ENCODE results near the gene DRP2. TPM values are rescaled to one million over a fixed set of nuclear protein-coding genes. Genes with fewer than 3 reads are reported as not detected.

Gene DRP2
- total RNA-seq, 1 experiment from 2014 or later: 0.40 TPM

GRCh38 chrX:101206471-101206870 is 13.1 kb upstream of the DRP2 start:
- no peaks in the 10 kb centered on the region for H3K36me3 Mint-ChIP-seq (ENCODE audit: insufficient read depth, unreplicated experiment)
- DNase-seq (ENCODE audit: unreplicated experiment): peak; percentile 49
- H3K9me3 Mint-ChIP-seq (ENCODE audit: unreplicated experiment): no peaks in the 10 kb centered on the region
- no peaks in the 10 kb centered on the region for H3K4me1 Mint-ChIP-seq (ENCODE audit: insufficient read depth, unreplicated experiment)
- H3K27ac Mint-ChIP-seq (ENCODE audit: low read depth, unreplicated experiment): no peak overlapping the region
- H3K27me3 Mint-ChIP-seq (ENCODE audit: insufficient read depth, unreplicated experiment): peaks cover 24% of the 10 kb centered on the region
- intact Hi-C loops (cut with micrococcal nuclease): loop anchor here (1.0 to 10.0 kb wide), 2 partner anchors 311 to 522 kb away; no protein-coding TSS in a partner anchor
- ChIA-PET CTCF (interaction anchor here (0.7 to 1.2 kb wide), 5 partner anchors 19 to 519 kb away, joined by 3 to 4 read pairs (median 3); no protein-coding TSS in a partner anchor), POLR2A (no interaction called here)
- peak; percentile 38 for TF ChIP-seq CTCF (IDR thresholded peaks at IDR 0.05; ENCODE audit: unreplicated experiment)
- no peak overlapping the region for H3K4me3 Mint-ChIP-seq (ENCODE audit: unreplicated experiment)
- no TSS peak for BruUV-seq (replicated peaks)

DNA sequence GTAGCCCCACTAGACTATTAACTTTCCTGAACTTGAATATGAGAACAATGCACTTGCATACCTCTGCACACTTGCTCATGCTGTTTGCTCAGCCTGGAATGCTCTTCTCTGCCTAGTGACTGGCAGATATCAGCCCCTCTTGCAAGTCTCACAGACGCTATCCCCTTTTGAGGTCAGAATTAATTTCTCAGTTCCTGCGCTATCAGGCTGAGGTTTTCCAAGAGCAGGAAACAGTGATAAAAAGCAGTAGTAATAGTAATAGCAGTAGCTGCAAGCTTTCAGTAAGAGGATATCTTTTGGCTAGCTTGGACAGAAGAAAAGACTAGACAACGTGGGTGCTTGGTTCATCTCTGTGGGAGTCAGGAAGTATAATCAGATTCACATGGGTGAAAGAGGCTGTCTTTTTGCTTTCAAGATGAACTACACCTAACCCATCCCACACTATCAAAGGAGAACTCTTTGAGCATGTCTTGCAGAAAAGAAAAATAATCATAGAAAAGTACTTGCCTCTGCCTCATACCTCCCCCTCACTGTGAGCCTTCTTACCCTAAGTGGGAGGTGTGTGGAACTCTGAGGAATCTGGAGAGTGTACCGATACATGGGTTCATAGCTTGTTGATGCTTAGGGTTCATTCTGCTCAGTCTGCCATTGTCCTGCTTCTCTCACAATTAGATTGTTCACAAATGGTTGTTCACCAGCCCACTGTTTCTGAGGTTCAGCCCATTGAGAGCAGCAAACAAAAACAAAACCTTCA is 11.3 kb upstream of the DRP2 start:
- H3K9me3 Mint-ChIP-seq (ENCODE audit: unreplicated experiment): no peaks in the 10 kb centered on the region
- no peak for DNase-seq (ENCODE audit: unreplicated experiment)
- H3K4me1 Mint-ChIP-seq (ENCODE audit: insufficient read depth, unreplicated experiment): no peaks in the 10 kb centered on the region
- BruUV-seq (replicated peaks): no TSS peak
- no peak overlapping the region for H3K4me3 Mint-ChIP-seq (ENCODE audit: unreplicated experiment)
- ChIA-PET POLR2A (no interaction called here), CTCF (interaction anchor here (0.5 to 1.0 kb wide), 2 partner anchors 74 to 344 kb away, joined by 3 read pairs; no protein-coding TSS in a partner anchor)
- H3K36me3 Mint-ChIP-seq (ENCODE audit: insufficient read depth, unreplicated experiment): no peaks in the 10 kb centered on the region
- TF ChIP-seq CTCF (IDR thresholded peaks at IDR 0.05; ENCODE audit: unreplicated experiment): no peak
- H3K27ac Mint-ChIP-seq (ENCODE audit: low read depth, unreplicated experiment): no peak overlapping the region
- intact Hi-C loops (cut with micrococcal nuclease): loop anchor here (10.0 kb wide), 1 partner anchor 524 kb away; no protein-coding TSS in a partner anchor
- peaks cover 28% of the 10 kb centered on the region for H3K27me3 Mint-ChIP-seq (ENCODE audit: insufficient read depth, unreplicated experiment)

- intact Hi-C loops (cut with micrococcal nuclease): no loop called here
- no peaks in the 10 kb centered on the region for H3K4me1 Mint-ChIP-seq (ENCODE audit: insufficient read depth, unreplicated experiment)
- ChIA-PET POLR2A (no interaction called here), CTCF (no interaction called here)
- DNase-seq (ENCODE audit: unreplicated experiment): no peak
- peaks cover 49% of the 10 kb centered on the region for H3K27me3 Mint-ChIP-seq (ENCODE audit: insufficient read depth, unreplicated experiment)
- H3K27ac Mint-ChIP-seq (ENCODE audit: low read depth, unreplicated experiment): no peak overlapping the region
- no peak for TF ChIP-seq CTCF (IDR thresholded peaks at IDR 0.05; ENCODE audit: unreplicated experiment)
- H3K4me3 Mint-ChIP-seq (ENCODE audit: unreplicated experiment): no peak overlapping the region
- H3K9me3 Mint-ChIP-seq (ENCODE audit: unreplicated experiment): no peaks in the 10 kb centered on the region
- no TSS peak for BruUV-seq (replicated peaks)
- no peaks in the 10 kb centered on the region for H3K36me3 Mint-ChIP-seq (ENCODE audit: insufficient read depth, unreplicated experiment)
Observed at GRCh38 chrX:101210630-101211029, 9.0 kb upstream of the DRP2 start.

GRCh38 chrX:101217689-101218088 is 1.9 kb upstream of the DRP2 start:
- no peak for TF ChIP-seq CTCF (IDR thresholded peaks at IDR 0.05; ENCODE audit: unreplicated experiment)
- no peak for DNase-seq (ENCODE audit: unreplicated experiment)
- intact Hi-C loops (cut with micrococcal nuclease): no loop called here
- ChIA-PET POLR2A (no interaction called here), CTCF (no interaction called here)
- Mint-ChIP-seq H3K36me3 (ENCODE audit: insufficient read depth, unreplicated experiment) (no peaks in the 10 kb centered on the region), H3K27me3 (ENCODE audit: insufficient read depth, unreplicated experiment) (peaks cover 63% of the 10 kb centered on the region), H3K27ac (ENCODE audit: low read depth, unreplicated experiment) (no peak overlapping the region), H3K4me3 (ENCODE audit: unreplicated experiment) (no peak overlapping the region), H3K4me1 (ENCODE audit: insufficient read depth, unreplicated experiment) (no peaks in the 10 kb centered on the region), H3K9me3 (ENCODE audit: unreplicated experiment) (no peaks in the 10 kb centered on the region)
- BruUV-seq (replicated peaks): no TSS peak
